NCI-H748 treated with DMSO at 0.1 percent for 48 hours (cell line): ENCODE results near the gene SLC22A17.

Experiments
- DNase-seq: peaks from one replicate; lab custom pipeline; 2025; lab: John Stamatoyannopoulos, UW

SLC22A17 gene

GRCh38 chr14:23381871-23382270 lies 29.2 kb upstream of the SLC22A17 start:
- peak; percentile 32 for DNase-seq

GRCh38 chr14:23380976-23381375 lies 28.3 kb upstream of the SLC22A17 start:
- no peak for DNase-seq

GRCh38 chr14:23380197-23380914 lies 27.7 kb upstream of the SLC22A17 start:
- DNase-seq = no peak

- DNase-seq = peak; percentile 31
These were observed 26.9 kb upstream of the SLC22A17 start for GRCh38 chr14:23379366-23380196.

- no peak for DNase-seq
These were observed 26.0 kb upstream of the SLC22A17 start for GRCh38 chr14:23378612-23379220.

- no peak for DNase-seq
These were observed 25.2 kb upstream of the SLC22A17 start for GRCh38 chr14:23377573-23378563.

GRCh38 chr14:23377198-23377550 lies 24.5 kb upstream of the SLC22A17 start:
- no peak for DNase-seq

- DNase-seq = no peak
These were observed 24.0 kb upstream of the SLC22A17 start, which contains the start of gene CMTM5 for GRCh38 chr14:23376482-23377197. Gene CMTM5, plus strand, starts transcription at chr14:23377046. Its CDS starts 206 bp downstream, at chr14:23377252.

GRCh38 chr14:23375527-23376251 lies 23.0 kb upstream of the SLC22A17 start:
- DNase-seq = no peak

- no peak for DNase-seq
These were observed 20.4 kb upstream of the SLC22A17 start for GRCh38 chr14:23373041-23373440.

- DNase-seq = no peak
These were observed 19.8 kb upstream of the SLC22A17 start, which contains the start of gene IL25 for GRCh38 chr14:23372509-23372908. Gene IL25, plus strand, starts transcription at chr14:23372809.

- DNase-seq = no peak
These were observed 19.2 kb upstream of the SLC22A17 start for GRCh38 chr14:23371865-23372264.

GRCh38 chr14:23370221-23370620 lies 17.5 kb upstream of the SLC22A17 start:
- no peak for DNase-seq

- no peak for DNase-seq
These were observed 13.8 kb upstream of the SLC22A17 start for GRCh38 chr14:23366426-23366921.

GRCh38 chr14:23365732-23366425 lies 13.2 kb upstream of the SLC22A17 start:
- DNase-seq = no peak

GRCh38 chr14:23365036-23365731 lies 12.5 kb upstream of the SLC22A17 start, which contains the start of gene EFS:
Gene EFS, minus strand, starts transcription at chr14:23365172. Its CDS starts 147 bp downstream, at chr14:23365025.
- DNase-seq = no peak

- DNase-seq = no peak
These were observed 11.7 kb upstream of the SLC22A17 start for GRCh38 chr14:23364164-23365035.

- DNase-seq = no peak
These were observed 9.5 kb upstream of the SLC22A17 start for GRCh38 chr14:23362200-23362599.
